Rectal smooth muscle tissue (tissue), 1 donor: ENCODE results near the gene CHMP5.

Experiments used
- H3K27ac ChIP-seq: one replicate; pipeline ENCODE4 v1.7.0; 2013; ENCODE audit warnings: low read depth, low read length, inconsistent platforms
- H3K27me3 ChIP-seq: one replicate; pipeline ENCODE4 v1.7.0; 2013; ENCODE audit warnings: low read length; ENCODE audit not compliant: control insufficient read depth, insufficient read depth
- H3K36me3 ChIP-seq: one replicate; pipeline ENCODE4 v1.7.0; 2013; ENCODE audit warnings: low read length; ENCODE audit not compliant: control insufficient read depth, insufficient read depth
- H3K4me1 ChIP-seq: one replicate; pipeline ENCODE4 v1.7.0; 2013; ENCODE audit warnings: low read length; ENCODE audit not compliant: control insufficient read depth, insufficient read depth
- H3K4me3 ChIP-seq: one replicate; pipeline ENCODE4 v1.7.0; 2013; ENCODE audit warnings: low read length
- H3K9ac ChIP-seq: one replicate; pipeline ENCODE4 v1.7.0; 2013; ENCODE audit warnings: low read length

Gene CHMP5

DNA sequence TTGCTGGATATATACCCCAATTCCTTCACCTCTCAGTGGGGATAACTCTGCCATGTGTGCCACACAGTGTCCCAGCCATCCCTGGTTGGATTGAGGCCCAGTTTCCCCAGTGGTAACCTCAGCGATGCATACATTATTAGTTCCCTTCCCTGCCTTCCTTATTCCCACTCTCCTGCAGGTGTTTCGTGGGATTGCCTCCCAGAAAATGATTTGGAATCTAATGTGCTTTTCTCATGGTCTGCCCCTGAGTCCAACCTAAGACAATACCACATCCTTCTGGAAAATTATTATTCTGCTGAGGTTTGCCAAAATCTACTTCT is 33.3 kb upstream of the CHMP5 start:
- H3K36me3 ChIP-seq: no peaks in the 10 kb centered on the region
- no peak overlapping the region for H3K27ac ChIP-seq
- H3K27me3 ChIP-seq: no peaks in the 10 kb centered on the region
- H3K9ac ChIP-seq: no peak overlapping the region
- H3K4me3 ChIP-seq: no peak overlapping the region
- no peaks in the 10 kb centered on the region for H3K4me1 ChIP-seq

DNA sequence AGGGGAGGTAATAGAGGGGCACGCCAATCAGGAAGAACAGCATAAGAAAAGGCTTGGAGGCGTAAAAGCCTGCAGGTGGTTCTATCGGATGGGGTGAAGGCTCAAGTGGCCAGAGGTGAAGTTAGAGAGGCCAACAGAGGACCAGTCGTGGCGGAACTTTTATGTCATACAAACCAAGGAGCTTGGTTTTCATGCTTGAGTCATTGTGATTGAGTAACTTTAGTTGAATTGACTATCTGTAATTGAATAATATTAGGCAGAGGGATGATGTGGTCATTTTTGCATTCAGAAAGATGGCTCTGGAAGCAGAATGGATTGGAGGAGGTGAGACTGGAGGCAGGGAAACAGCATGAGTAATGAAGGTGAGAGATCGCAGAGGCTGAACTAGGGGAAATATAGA is 32.0 kb upstream of the CHMP5 start:
- no peak overlapping the region for H3K27ac ChIP-seq
- H3K4me1 ChIP-seq: no peaks in the 10 kb centered on the region
- H3K9ac ChIP-seq: no peak overlapping the region
- no peaks in the 10 kb centered on the region for H3K27me3 ChIP-seq
- no peak overlapping the region for H3K4me3 ChIP-seq
- no peaks in the 10 kb centered on the region for H3K36me3 ChIP-seq

DNA sequence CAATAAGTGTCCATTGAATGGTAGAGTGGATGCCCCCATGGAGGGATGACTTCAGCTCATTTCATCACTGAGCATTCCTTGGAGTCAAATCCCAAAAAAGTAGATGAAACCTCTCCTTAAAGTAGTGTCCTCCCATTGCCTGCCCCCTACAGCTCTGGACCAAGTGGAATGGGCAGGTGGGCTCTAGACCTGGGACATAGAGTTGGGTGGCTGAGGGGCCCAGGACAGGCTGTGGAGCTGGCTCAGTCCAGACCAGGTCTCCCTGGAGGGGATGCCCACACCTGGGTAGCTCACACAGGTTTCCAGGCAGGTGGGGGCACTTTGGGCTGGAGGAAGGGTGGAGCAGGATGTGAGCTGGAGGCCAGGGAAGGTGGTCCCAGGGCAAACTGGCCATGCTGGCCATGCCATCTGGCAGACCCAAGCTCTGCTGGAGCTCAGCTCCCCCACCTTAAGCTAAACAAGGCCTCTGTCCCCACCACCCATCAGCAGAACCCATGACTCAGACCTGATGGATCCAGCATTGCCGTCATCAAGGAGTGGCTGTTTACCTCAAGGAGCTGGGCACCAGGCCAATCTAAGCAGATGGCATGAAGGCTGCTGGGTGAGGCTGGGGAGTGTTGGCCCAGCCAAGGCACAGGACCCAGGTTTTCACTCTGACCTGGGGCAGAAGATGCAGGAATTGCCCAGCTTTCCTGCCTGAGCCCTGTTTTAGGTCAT is 31.1 kb upstream of the CHMP5 start:
- Histone ChIP-seq H3K27ac (no peak overlapping the region), H3K36me3 (no peaks in the 10 kb centered on the region), H3K27me3 (no peaks in the 10 kb centered on the region), H3K4me1 (no peaks in the 10 kb centered on the region), H3K4me3 (no peak overlapping the region), H3K9ac (no peak overlapping the region)

DNA sequence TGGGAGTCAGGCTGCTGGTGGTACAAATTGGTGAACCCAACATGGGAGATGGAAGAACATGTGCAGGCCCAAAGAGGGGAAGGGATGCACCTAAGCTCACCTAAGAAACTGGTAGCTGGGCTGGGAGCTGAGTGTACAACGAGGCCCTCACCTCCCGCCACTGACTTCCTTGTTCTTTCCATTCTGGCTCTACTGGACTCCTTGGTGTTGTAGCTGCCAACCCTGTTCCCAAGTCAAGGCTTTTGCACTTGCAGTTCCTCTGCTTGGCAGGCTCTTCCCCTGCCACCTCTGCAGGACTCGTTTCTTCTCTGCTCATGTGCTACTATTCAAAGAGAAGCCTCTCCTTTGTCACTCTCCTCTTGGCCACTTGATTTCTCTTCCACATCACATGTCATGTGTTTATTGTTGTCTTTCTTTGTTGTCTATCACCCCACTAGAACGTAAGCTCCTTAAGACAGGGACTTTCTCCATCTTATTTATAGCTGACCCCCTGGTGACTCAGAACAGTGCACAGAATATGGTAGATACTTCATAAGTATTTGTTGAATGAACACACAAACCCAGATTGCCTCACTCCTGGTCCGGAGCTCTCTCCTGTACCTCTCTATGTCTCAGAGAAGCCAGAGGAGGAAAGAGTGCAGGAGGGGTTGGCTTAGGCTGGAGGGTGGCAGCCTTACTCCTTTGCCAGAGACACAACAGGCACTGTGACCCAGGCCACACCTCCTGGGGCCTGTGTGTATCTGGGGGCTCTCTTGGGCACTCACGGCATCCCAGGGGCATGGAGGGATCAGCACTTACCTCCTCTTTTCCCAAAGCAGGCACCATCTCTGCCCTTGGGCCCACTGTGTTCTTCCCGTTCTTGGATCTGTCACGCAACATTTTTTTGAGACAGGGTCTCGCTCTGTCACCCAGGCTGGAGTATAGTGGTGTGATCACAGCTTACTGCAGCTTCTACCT is 30.1 kb upstream of the CHMP5 start:
- Histone ChIP-seq H3K4me1 (no peaks in the 10 kb centered on the region), H3K27me3 (no peaks in the 10 kb centered on the region), H3K4me3 (no peak overlapping the region), H3K36me3 (no peaks in the 10 kb centered on the region), H3K27ac (no peak overlapping the region), H3K9ac (no peak overlapping the region)

DNA sequence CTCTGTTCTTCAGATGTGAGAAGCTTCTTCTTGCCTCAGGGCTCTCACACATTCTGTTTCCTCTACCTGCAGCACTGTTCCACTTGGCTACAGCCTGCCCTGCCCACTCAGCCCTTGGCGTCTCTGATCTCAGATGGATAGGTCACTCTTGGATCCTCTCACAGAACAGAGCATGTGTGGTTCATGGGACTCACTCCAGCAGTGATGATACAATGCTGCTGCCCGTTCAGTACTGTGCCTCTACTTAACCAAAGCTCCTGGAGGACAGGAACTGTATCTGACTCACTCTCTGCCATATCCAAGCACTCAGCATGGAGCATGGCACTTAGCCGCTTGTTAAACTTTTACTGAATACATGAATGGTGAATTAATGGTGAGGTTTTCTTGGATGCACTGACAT is 28.3 kb upstream of the CHMP5 start:
- H3K36me3 ChIP-seq: no peaks in the 10 kb centered on the region
- H3K9ac ChIP-seq: no peak overlapping the region
- H3K27me3 ChIP-seq: no peaks in the 10 kb centered on the region
- H3K4me3 ChIP-seq: no peak overlapping the region
- no peak overlapping the region for H3K27ac ChIP-seq
- no peaks in the 10 kb centered on the region for H3K4me1 ChIP-seq

DNA sequence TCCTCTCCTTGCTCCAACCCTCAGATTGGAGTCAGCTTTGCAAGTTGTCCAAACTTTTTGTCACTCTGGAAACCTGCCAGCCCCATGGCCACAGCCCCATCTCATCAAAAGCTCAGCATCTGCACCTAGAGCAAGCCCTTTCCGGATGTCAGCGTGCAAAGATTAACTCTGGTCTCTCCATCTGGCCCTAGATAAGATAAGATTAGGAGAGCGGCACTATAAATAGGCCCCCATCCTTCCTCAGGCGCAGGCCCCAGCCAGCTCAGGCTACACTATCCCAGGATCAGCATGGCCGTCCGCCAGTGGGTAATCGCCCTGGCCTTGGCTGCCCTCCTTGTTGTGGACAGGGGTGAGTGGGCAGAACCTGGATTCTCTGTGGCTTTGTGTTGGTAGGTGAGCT is 24.9 kb upstream of the CHMP5 start, which contains the start of gene SPINK4:
Gene SPINK4 (plus strand): TSS at position 247 of the 400 bp plus-strand sequence. CDS start 42 bp downstream, at position 289.
- no peaks in the 10 kb centered on the region for H3K36me3 ChIP-seq
- no peaks in the 10 kb centered on the region for H3K4me1 ChIP-seq
- H3K9ac ChIP-seq: no peak within 1 kb of the TSS
- H3K27ac ChIP-seq: no peak within 1 kb of the TSS
- H3K4me3 ChIP-seq: no peak within 1 kb of the TSS
- H3K27me3 ChIP-seq: no peaks in the 10 kb centered on the region

DNA sequence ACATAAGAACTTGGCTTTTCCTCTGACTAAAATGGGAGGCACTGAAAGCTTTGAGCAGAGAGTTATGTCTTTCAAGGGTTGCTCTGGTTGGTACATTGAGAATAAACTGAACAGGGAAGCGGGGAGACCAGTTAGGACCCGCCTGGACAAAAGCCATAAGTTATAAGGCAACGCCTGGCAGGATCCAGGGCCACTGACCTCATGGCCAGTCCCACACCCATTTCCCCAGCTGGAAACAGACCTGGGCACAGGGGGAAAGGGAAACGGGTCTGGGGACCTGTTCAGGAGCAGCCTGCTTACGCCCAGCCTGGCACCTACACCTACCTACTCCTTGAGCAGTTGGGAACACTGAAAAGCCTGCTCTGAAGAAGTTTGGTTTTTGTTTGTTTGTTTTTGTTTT is 23.6 kb upstream of the CHMP5 start:
- H3K27me3 ChIP-seq: no peaks in the 10 kb centered on the region
- no peak overlapping the region for H3K27ac ChIP-seq
- no peak overlapping the region for H3K9ac ChIP-seq
- H3K36me3 ChIP-seq: no peaks in the 10 kb centered on the region
- H3K4me1 ChIP-seq: no peaks in the 10 kb centered on the region
- H3K4me3 ChIP-seq: no peak overlapping the region

DNA sequence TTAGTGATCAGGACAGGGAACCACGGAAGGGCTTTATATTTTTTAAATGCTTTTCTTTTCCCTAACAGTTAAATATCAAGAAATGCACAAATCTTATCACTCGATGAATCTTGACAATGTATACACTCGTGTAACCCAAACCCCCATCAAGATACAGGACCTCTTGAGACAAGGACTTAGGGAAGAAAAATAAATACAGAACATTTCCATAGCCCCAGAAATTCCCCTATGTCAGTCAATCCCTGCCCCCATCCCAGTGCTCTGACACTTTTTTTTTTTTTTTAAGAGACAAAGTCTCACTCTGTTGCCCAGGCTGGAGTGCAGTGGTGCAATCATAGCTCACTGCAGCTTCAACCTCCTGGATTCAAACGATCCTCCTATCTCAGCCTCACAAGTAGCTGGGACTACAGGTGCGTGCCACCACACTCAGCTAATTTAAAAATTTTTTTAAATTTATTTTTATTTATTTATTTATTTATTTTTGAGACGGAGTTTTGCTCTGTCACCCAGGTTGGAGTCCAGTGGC is 22.2 kb upstream of the CHMP5 start:
- Histone ChIP-seq H3K9ac (no peak overlapping the region), H3K27me3 (no peaks in the 10 kb centered on the region), H3K36me3 (no peaks in the 10 kb centered on the region), H3K4me1 (no peaks in the 10 kb centered on the region), H3K27ac (no peak overlapping the region), H3K4me3 (no peak overlapping the region)

DNA sequence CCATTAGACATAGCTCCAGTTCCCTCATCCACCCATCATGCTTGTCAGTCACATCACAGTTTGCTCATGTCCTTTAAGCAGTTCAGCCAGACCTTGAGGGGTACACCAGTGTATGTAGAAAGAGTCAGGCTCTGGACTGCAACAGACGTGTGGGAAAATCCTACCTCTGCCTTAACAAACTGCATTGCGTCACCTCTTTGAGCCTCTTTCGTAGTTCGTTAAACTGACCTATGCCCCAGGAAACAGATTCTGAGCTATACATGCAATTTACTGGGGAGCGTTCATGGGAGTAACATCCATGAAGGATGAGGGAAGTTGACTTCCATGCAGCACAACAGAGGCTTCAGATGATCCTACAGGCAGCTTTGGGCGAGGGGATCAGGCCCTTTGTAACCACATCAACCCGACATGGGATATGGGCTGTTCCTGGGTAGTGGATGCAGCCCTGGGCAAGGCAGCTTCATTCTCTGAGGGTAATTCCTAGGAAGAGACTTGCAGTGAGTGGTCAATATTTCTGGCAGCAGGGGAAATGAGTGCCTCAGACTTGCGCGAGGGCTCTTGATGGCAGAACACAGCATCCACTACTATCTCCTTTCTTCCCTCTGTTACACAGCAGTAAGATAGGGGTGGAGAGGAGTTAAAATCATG is 20.6 kb upstream of the CHMP5 start:
- no peaks in the 10 kb centered on the region for H3K27me3 ChIP-seq
- H3K27ac ChIP-seq: no peak overlapping the region
- no peaks in the 10 kb centered on the region for H3K36me3 ChIP-seq
- H3K9ac ChIP-seq: no peak overlapping the region
- H3K4me1 ChIP-seq: no peaks in the 10 kb centered on the region
- H3K4me3 ChIP-seq: no peak overlapping the region

DNA sequence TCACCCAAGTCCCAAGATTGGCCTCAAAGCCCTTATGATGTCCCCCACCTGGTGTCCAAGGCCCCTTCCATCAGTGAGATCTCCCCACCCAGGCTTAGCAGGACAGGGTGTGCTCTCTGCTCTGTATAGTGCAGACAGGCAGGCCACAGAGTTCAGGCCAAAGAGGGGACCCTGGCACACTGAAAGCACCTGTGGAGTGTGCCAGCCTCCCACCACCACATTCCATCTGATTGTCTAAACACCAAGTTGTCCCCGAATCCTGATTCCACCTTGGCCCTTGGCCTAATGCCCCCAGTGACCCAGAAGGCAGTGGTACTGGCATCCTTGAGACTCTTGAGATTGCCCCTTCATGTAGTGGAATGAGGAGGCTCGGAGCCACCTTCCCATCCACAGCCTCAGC is 19.5 kb upstream of the CHMP5 start:
- H3K9ac ChIP-seq: no peak overlapping the region
- H3K27me3 ChIP-seq: no peaks in the 10 kb centered on the region
- H3K36me3 ChIP-seq: no peaks in the 10 kb centered on the region
- H3K4me3 ChIP-seq: no peak overlapping the region
- H3K4me1 ChIP-seq: no peaks in the 10 kb centered on the region
- no peak overlapping the region for H3K27ac ChIP-seq

DNA sequence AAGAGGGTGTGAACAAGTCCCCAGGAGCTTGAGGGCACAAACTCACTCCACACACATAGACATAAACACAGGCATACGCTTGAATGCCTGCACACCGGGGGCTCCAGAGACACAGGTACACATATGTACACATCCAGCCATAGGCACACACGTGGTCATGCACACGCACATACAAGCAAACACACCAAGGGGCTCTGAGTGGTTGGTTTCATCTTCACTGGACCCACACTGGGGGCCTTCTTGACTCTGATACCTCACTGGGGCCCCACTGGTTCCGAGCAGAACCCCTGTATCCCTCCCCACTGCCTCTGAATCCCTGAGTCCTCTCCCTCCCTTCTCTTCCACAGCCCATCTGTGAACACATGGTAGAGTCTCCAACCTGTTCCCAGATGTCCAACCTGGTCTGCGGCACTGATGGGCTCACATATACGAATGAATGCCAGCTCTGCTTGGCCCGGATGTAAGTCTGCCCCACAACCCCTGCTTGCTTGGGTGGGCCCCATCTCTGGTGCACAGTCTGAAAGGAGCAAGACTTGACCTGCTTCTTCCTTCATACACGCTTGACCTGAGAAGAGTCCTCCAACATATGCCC is 18.5 kb upstream of the CHMP5 start:
- Histone ChIP-seq H3K4me1 (no peaks in the 10 kb centered on the region), H3K27me3 (no peaks in the 10 kb centered on the region), H3K4me3 (no peak overlapping the region), H3K36me3 (no peaks in the 10 kb centered on the region), H3K9ac (no peak overlapping the region), H3K27ac (no peak overlapping the region)

DNA sequence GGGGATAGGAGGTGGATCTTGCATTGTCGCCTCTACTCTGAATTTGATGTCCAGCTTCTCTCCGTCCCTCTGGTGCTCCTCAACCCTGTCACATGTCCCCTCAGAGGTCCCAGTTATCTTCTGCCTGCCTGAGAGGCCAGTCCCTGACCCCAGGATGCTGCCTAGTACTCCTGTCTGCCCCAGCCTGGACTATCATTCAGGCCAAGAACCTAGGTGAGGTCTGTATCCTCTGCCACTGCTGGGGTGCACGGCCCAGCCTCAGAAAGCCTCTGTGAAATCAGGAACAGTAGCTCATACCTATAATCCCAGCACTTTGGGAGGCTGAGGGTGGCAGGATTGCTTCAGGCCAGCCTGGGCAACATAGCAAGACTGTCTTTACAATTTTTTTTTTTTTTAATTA is 16.2 kb upstream of the CHMP5 start:
- Histone ChIP-seq H3K36me3 (peaks cover 5% of the 10 kb centered on the region), H3K4me3 (no peak overlapping the region), H3K27ac (no peak overlapping the region), H3K9ac (no peak overlapping the region), H3K4me1 (no peaks in the 10 kb centered on the region), H3K27me3 (no peaks in the 10 kb centered on the region)
